ENCODE measurements around the gene CXCL6.

- TF ChIP-seq POLR2AphosphoS5 (IDR thresholded peaks at IDR 0.05) (no peak), CTCF (IDR thresholded peaks at IDR 0.05) (no peak)
These were observed 14.1 kb upstream of the CXCL6 start for GRCh38 chr4:73822389-73822788.
